ENCODE results near the gene ACOX1. TPM values are rescaled to one million over a fixed set of nuclear protein-coding genes. Genes with fewer than 3 reads are reported as not detected.
A peak's percentile ranks its signal among the peaks of the same experiment; 100 is the strongest.

ACOX1 gene
- total and polyA plus RNA-seq, 2 of the 13 experiments (the other 11 are each of a cell fraction or from before 2014, with no cell fraction given), result 86.4 to 120 TPM

- TF ChIP-seq SNAPC2 (CRISPR knock-in tag; IDR thresholded peaks at IDR 0.05) (no peak), MBD4 (IDR thresholded peaks at IDR 0.05; ENCODE audit: borderline replicate concordance, low read length) (0 out of 2 replicates have a peak, but pooled peaks have one; percentile 28), ESRRA (CRISPR knock-in tag; IDR thresholded peaks at IDR 0.05; ENCODE audit: low read depth) (no peak), PRDM15 (CRISPR knock-in tag; IDR thresholded peaks at IDR 0.05) (0 out of 2 replicates have a peak, but pooled peaks have one; percentile 28), SRSF1 (optimal IDR thresholded peaks at IDR 0.05; ENCODE audit: low read depth, low read length) (no peak), ZNF350 (CRISPR knock-in tag; IDR thresholded peaks at IDR 0.05; ENCODE audit: borderline replicate concordance, low read depth) (peak; percentile 9; the same call in 1 of the 2 replicates), ZNF841 (CRISPR knock-in tag; IDR thresholded peaks at IDR 0.05; ENCODE audit: borderline replicate concordance) (no peak), ZBTB38 (CRISPR knock-in tag; IDR thresholded peaks at IDR 0.05) (no peak), NFIB (CRISPR knock-in tag; IDR thresholded peaks at IDR 0.05; ENCODE audit: borderline replicate concordance) (no peak), POGZ (CRISPR knock-in tag; IDR thresholded peaks at IDR 0.05) (no peak), TBX2 (CRISPR knock-in tag; IDR thresholded peaks at IDR 0.05; ENCODE audit: borderline replicate concordance) (no peak)
Observed at GRCh38 chr17:75979705-75980187, 780 bp upstream of the ACOX1 start (continued).
